ENCODE measurements around the gene PNMA5. TPM values are rescaled to one million over a fixed set of nuclear protein-coding genes. Genes with fewer than 3 reads are reported as not detected.
"Not testable (repeated sequence)": the region's sequence is repeated elsewhere in the genome, so short reads cannot be mapped to it uniquely, and the experiment has no call there.

The PNMA5 gene
- polyA plus RNA-seq, 1 of the 3 experiments (the other 2 are of a cell fraction): not detected

DNA sequence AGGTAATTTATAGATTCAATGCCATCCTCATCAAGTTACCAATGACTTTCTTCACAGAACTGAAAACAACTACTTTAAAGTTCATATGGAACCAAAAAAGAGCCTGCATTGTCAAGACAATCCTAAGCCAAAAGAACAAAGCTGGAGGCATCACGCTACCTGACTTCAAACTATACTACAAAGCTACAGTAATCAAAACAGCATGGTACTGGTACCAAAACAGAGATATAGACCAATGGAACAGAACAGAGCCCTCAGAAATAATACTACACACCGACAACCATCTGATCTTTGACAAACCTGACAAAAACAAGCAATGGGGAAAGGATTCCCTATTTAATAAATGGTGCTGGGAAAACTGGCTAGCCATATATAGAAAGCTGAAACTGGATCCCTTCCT is 23.3 kb upstream of the PNMA5 start:
- H3K27ac ChIP-seq (ENCODE audit: low read depth in 2 of 2, low read length in 1 of 2); H3K9me2 ChIP-seq; H3K9ac ChIP-seq; POLR2A ChIA-PET; H4K20me1 ChIP-seq (ENCODE audit: insufficient read depth); H3K36me3 ChIP-seq (replicated peaks in 1 of 2; ENCODE audit: control insufficient read depth in 1 of 2, insufficient read depth in 2 of 2, low read length in 1 of 2); H3K4me1 ChIP-seq (ENCODE audit: control insufficient read depth in 1 of 2, insufficient read depth in 2 of 2, low read depth in 1 of 2, low read length in 1 of 2); H3K4me2 ChIP-seq; DNase-seq; CTCF ChIA-PET; H3K79me2 ChIP-seq (ENCODE audit: insufficient read depth); H3K4me3 ChIP-seq (ENCODE audit: low read depth in 2 of 2, low read length in 1 of 2); H3F3A ChIP-seq (replicated peaks; ENCODE audit: insufficient read depth); H3K9me3 ChIP-seq; H2AFZ ChIP-seq (ENCODE audit: low read depth): not testable (repeated sequence)
- H3K27me3 ChIP-seq (ENCODE audit: insufficient read depth): peaks cover 28% of the 10 kb centered on the region; the same call in 1 of the 2 replicates
- 3% methylated on average over 2 of the region's 2 CpGs for WGBS (ENCODE audit: low lambda C conversion rate)

DNA sequence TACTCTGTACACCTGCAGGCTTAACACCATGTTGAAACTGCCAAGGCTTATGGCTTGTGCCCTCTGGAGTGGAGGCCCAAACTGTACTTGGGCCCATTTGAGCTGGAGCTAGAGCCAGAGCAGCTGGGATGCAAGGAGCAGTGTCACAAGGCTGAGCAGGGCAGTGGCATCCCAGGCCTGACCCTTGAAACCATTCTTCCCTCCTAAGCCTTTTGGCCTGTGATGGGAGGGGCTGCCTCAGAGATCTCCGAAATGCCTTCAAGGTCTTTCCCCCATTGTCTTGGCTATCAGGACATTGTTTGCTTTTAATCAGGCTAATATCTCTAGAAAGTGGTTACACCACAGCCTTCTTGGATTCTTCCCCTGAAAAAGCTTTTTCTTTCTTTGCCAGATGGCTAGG is 10.9 kb upstream of the PNMA5 start:
- Histone ChIP-seq H3K27me3 (ENCODE audit: insufficient read depth) (peaks cover 9% of the 10 kb centered on the region; the same call in 1 of the 2 replicates), H2AFZ (ENCODE audit: low read depth) (no peak overlapping the region), H3K9me3 (no peaks in the 10 kb centered on the region), H3K36me3 (replicated peaks in 1 of 2; ENCODE audit: control insufficient read depth in 1 of 2, insufficient read depth in 2 of 2, low read length in 1 of 2) (no peaks in the 10 kb centered on the region), H3K79me2 (ENCODE audit: insufficient read depth) (no peaks in the 10 kb centered on the region), H3K27ac (ENCODE audit: low read depth in 2 of 2, low read length in 1 of 2) (no peak overlapping the region), H3K4me1 (ENCODE audit: control insufficient read depth in 1 of 2, insufficient read depth in 2 of 2, low read depth in 1 of 2, low read length in 1 of 2) (no peaks in the 10 kb centered on the region), H3K4me2 (no peak overlapping the region), H3K4me3 (ENCODE audit: low read depth in 2 of 2, low read length in 1 of 2) (no peak overlapping the region), H3K9ac (no peak overlapping the region), H3F3A (replicated peaks; ENCODE audit: insufficient read depth) (no peaks in the 10 kb centered on the region), H4K20me1 (ENCODE audit: insufficient read depth) (no peaks in the 10 kb centered on the region), H3K9me2 (no peaks in the 10 kb centered on the region)
- WGBS (ENCODE audit: low lambda C conversion rate): 0% methylated on average over 1 of the region's 1 CpG
- TF ChIP-seq, protein P1, sequence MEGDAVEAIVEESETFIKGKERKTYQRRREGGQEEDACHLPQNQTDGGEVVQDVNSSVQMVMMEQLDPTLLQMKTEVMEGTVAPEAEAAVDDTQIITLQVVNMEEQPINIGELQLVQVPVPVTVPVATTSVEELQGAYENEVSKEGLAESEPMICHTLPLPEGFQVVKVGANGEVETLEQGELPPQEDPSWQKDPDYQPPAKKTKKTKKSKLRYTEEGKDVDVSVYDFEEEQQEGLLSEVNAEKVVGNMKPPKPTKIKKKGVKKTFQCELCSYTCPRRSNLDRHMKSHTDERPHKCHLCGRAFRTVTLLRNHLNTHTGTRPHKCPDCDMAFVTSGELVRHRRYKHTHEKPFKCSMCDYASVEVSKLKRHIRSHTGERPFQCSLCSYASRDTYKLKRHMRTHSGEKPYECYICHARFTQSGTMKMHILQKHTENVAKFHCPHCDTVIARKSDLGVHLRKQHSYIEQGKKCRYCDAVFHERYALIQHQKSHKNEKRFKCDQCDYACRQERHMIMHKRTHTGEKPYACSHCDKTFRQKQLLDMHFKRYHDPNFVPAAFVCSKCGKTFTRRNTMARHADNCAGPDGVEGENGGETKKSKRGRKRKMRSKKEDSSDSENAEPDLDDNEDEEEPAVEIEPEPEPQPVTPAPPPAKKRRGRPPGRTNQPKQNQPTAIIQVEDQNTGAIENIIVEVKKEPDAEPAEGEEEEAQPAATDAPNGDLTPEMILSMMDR (IDR thresholded peaks at IDR 0.05): no peak
- TF ChIP-seq MEF2A (IDR thresholded peaks at IDR 0.05; ENCODE audit: borderline replicate concordance, low read depth) (no peak), GATA2 (CRISPR knock-in tag; IDR thresholded peaks at IDR 0.05) (no peak), RAD21 (IDR thresholded peaks at IDR 0.05; ENCODE audit: low read length) (no peak), NFIC (IDR thresholded peaks at IDR 0.05; ENCODE audit: borderline replicate concordance) (no peak), TEAD4 (IDR thresholded peaks at IDR 0.05; ENCODE audit: borderline replicate concordance, insufficient read depth) (no peak), RFX5 (IDR thresholded peaks at IDR 0.05; ENCODE audit: low read length) (no peak), MXI1 (IDR thresholded peaks at IDR 0.05; ENCODE audit: low read depth, low read length) (no peak)
- TF ChIP-seq, protein P2, sequence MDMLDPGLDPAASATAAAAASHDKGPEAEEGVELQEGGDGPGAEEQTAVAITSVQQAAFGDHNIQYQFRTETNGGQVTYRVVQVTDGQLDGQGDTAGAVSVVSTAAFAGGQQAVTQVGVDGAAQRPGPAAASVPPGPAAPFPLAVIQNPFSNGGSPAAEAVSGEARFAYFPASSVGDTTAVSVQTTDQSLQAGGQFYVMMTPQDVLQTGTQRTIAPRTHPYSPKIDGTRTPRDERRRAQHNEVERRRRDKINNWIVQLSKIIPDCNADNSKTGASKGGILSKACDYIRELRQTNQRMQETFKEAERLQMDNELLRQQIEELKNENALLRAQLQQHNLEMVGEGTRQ (IDR thresholded peaks at IDR 0.05; ENCODE audit: borderline replicate concordance, low read depth, low read length): no peak
- TF ChIP-seq, protein P3, sequence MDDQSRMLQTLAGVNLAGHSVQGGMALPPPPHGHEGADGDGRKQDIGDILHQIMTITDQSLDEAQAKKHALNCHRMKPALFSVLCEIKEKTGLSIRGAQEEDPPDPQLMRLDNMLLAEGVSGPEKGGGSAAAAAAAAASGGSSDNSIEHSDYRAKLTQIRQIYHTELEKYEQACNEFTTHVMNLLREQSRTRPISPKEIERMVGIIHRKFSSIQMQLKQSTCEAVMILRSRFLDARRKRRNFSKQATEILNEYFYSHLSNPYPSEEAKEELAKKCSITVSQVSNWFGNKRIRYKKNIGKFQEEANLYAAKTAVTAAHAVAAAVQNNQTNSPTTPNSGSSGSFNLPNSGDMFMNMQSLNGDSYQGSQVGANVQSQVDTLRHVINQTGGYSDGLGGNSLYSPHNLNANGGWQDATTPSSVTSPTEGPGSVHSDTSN (IDR thresholded peaks at IDR 0.05): no peak
- no peak for DNase-seq
- ChIA-PET POLR2A (no interaction called here), CTCF (no interaction called here)
